Ovary (tissue), 1 donor: ENCODE results near the gene CD320.

Source experiments
- EP300 ChIP-seq: sonication (generic); formaldehyde crosslinking; IDR thresholded peaks from one replicate; pipeline ENCODE4 v1.6.1; 2017; ENCODE audit warnings: antibody characterized with exemption
- POLR2A ChIP-seq: fragments of 450-650 bp; IDR thresholded peaks from one replicate; pipeline ENCODE4 v1.6.1; 2017; ENCODE audit warnings: antibody characterized with exemption, mild to moderate bottlenecking, moderate library complexity

GRCh38 chr19:8324186-8325050 lies 16.3 kb upstream of the CD320 start:
- TF ChIP-seq POLR2A = no peak
- TF ChIP-seq EP300 = no peak
